ENCODE data around the gene STK16.

The STK16 gene

GRCh38 chr2:219214141-219214540 lies 31.1 kb upstream of the STK16 start:
- DNase-seq = no peak

- no peak for DNase-seq
Measured at GRCh38 chr2:219214786-219215185, 30.5 kb upstream of the STK16 start.

GRCh38 chr2:219215871-219216534 lies 29.3 kb upstream of the STK16 start:
- no peak for DNase-seq

GRCh38 chr2:219216535-219216915 lies 28.8 kb upstream of the STK16 start:
- no peak for DNase-seq

GRCh38 chr2:219218217-219218731 lies 27.0 kb upstream of the STK16 start:
- DNase-seq = peak; percentile 42 to 59

- DNase-seq = peak; percentile 81 to 84
Measured at GRCh38 chr2:219218732-219219701, 26.3 kb upstream of the STK16 start, which contains the start of gene ABCB6. TSS of gene ABCB6 (minus strand) at chr2:219218958. CDS start at chr2:219218673, 285 bp downstream.

- no peak for DNase-seq
Measured at GRCh38 chr2:219219784-219220532, 25.3 kb upstream of the STK16 start.

GRCh38 chr2:219220652-219221402 lies 24.5 kb upstream of the STK16 start:
- no peak for DNase-seq

GRCh38 chr2:219221957-219222518 lies 23.2 kb upstream of the STK16 start:
- DNase-seq = no peak

GRCh38 chr2:219223831-219224610 lies 21.3 kb upstream of the STK16 start:
- no peak for DNase-seq

GRCh38 chr2:219225350-219225749 lies 19.9 kb upstream of the STK16 start:
- no peak for DNase-seq

GRCh38 chr2:219228041-219228910 lies 17.0 kb upstream of the STK16 start:
- no peak for DNase-seq

- no peak for DNase-seq
Measured at GRCh38 chr2:219228911-219229304, 16.4 kb upstream of the STK16 start.

- peak; percentile 96 to 97 for DNase-seq
Measured at GRCh38 chr2:219229305-219230058, 15.8 kb upstream of the STK16 start, which contains the start of the genes ANKZF1 and ATG9A. TSS of gene ANKZF1 (plus strand) at chr2:219229806. CDS start at chr2:219230258, 452 bp downstream. TSS of gene ATG9A (minus strand) at chr2:219229636. CDS start at chr2:219228024, 1,612 bp downstream.

- no peak for DNase-seq
Measured at GRCh38 chr2:219230059-219230540, 15.2 kb upstream of the STK16 start.

GRCh38 chr2:219234331-219234730 lies 10.9 kb upstream of the STK16 start:
- no peak for DNase-seq

GRCh38 chr2:219243291-219243761 lies 2.0 kb upstream of the STK16 start:
- no peak for DNase-seq

- no peak for DNase-seq
Measured at GRCh38 chr2:219244789-219245147, 511 bp upstream of the STK16 start.

- DNase-seq = no peak
Measured at GRCh38 chr2:219245899-219246230, 586 bp downstream of the STK16 start.

All from NCI-H1930 (cell line).